CD4-positive, alpha-beta T cell (primary cell): ENCODE results near the gene MLYCD. TPM values are rescaled to one million over a fixed set of nuclear protein-coding genes. Genes with fewer than 3 reads are reported as not detected.

Source experiments
- ATAC-seq: fragments of 200-7000 bp; cut with Tn5 transposase; one replicate; pipeline ENCODE4 v1.10.0; 2022; ENCODE audit warnings: mild to moderate bottlenecking; ENCODE audit not compliant: poor library complexity
- CTCF ChIA-PET: fragments of 350-600 bp; sonication (Branson Sonifier 250); formaldehyde crosslinking; loops from one replicate; lab custom pipeline; 2021; ENCODE audit warnings: antibody characterized with exemption, inconsistent platforms; lab: Charles Lee
- POLR2A ChIA-PET: fragments of 350-600 bp; sonication (Branson Sonifier 250); formaldehyde crosslinking; loops from one replicate; lab custom pipeline; 2021; ENCODE audit warnings: antibody characterized with exemption, inconsistent platforms; lab: Charles Lee
- DNase-seq, 14 experiments: peaks; one replicate each; pipeline ENCODE4 v3.0.0-alpha.2; 2013 to 2020; ENCODE audit warnings: mixed read lengths in 2 of 14
- H3K27ac ChIP-seq, 2 donors: one replicate each; pipeline versions ENCODE4 v1.5.1 to v1.7.0; 2013; ENCODE audit warnings: low read length in 2 of 2, low read depth in 1 of 2, mild to moderate bottlenecking in 1 of 2
- H3K27me3 ChIP-seq, 2 experiments: 1 replicate in 1 of 2; 2 replicates in 1 of 2; pipeline versions ENCODE4 v1.6.1 to v1.7.0; 2013; ENCODE audit warnings: low read length in 2 of 2, control low read depth in 1 of 2, mild to moderate bottlenecking in 1 of 2, moderate library complexity in 1 of 2; ENCODE audit not compliant: insufficient read depth in 2 of 2, control insufficient read depth in 1 of 2
- H3K36me3 ChIP-seq: one replicate; pipeline ENCODE4 v1.6.1; 2013; ENCODE audit warnings: low read length, control low read depth; ENCODE audit not compliant: insufficient read depth
- H3K4me1 ChIP-seq: one replicate; pipeline ENCODE4 v1.6.1; 2013; ENCODE audit warnings: low read length, control low read depth; ENCODE audit not compliant: insufficient read depth
- H3K4me3 ChIP-seq: one replicate; pipeline ENCODE4 v1.5.1; 2013; ENCODE audit warnings: mild to moderate bottlenecking, low read length, moderate library complexity
- H3K9me3 ChIP-seq, 2 experiments: 1 replicate in 1 of 2; 2 replicates in 1 of 2; pipeline versions ENCODE4 v1.6.1 to v1.7.0; 2013; ENCODE audit warnings: low read length in 2 of 2, mild to moderate bottlenecking in 2 of 2, control low read depth in 1 of 2, moderate library complexity in 1 of 2; ENCODE audit not compliant: control insufficient read depth in 1 of 2, insufficient read depth in 1 of 2
- H3K27ac Mint-ChIP-seq: one replicate; pipeline ENCODE4 v1.8.0; 2020; ENCODE audit warnings: mixed read lengths
- H3K27me3 Mint-ChIP-seq: one replicate; pipeline ENCODE4 v1.8.0; 2021; ENCODE audit warnings: mixed read lengths
- H3K36me3 Mint-ChIP-seq: one replicate; pipeline ENCODE4 v1.8.0; 2021; ENCODE audit warnings: low read depth, mixed read lengths
- H3K4me1 Mint-ChIP-seq: one replicate; pipeline ENCODE4 v1.8.0; 2021; ENCODE audit warnings: low read depth, mixed read lengths
- H3K4me3 Mint-ChIP-seq: one replicate; pipeline ENCODE4 v1.8.0; 2020; ENCODE audit warnings: mild to moderate bottlenecking, mixed read lengths
- H3K9me3 Mint-ChIP-seq: one replicate; pipeline ENCODE4 v1.8.0; 2020; ENCODE audit warnings: mixed read lengths
- intact Hi-C, 2 experiments: fragments of 100-400 bp; cut with DNase I in 1 of 2; cut with micrococcal nuclease in 1 of 2; formaldehyde crosslinking; loops; one replicate each; pipeline versions ENCODE4 v1.15.1 to v1.9.0; 2023 to 2025; cut with DNase I, micrococcal nuclease
- total RNA-seq, 174 experiments: library from RNA in 2 of 174; stranded (reverse) in 2 of 174; gene quantifications; one replicate each; pipeline ENCODE4 v1.2.3 and lab custom pipeline; 2021 to 2026
- TF ChIP-seq, protein P1 (sequence below): fragments of 200-600 bp; IDR thresholded peaks from one replicate; pipeline ENCODE4 v1.8.0; 2022; ENCODE audit warnings: antibody characterized with exemption, mild to moderate bottlenecking

Gene MLYCD
- total RNA-seq, 2 experiments from 2014 or later, result 4.7 to 5.3 TPM

DNA sequence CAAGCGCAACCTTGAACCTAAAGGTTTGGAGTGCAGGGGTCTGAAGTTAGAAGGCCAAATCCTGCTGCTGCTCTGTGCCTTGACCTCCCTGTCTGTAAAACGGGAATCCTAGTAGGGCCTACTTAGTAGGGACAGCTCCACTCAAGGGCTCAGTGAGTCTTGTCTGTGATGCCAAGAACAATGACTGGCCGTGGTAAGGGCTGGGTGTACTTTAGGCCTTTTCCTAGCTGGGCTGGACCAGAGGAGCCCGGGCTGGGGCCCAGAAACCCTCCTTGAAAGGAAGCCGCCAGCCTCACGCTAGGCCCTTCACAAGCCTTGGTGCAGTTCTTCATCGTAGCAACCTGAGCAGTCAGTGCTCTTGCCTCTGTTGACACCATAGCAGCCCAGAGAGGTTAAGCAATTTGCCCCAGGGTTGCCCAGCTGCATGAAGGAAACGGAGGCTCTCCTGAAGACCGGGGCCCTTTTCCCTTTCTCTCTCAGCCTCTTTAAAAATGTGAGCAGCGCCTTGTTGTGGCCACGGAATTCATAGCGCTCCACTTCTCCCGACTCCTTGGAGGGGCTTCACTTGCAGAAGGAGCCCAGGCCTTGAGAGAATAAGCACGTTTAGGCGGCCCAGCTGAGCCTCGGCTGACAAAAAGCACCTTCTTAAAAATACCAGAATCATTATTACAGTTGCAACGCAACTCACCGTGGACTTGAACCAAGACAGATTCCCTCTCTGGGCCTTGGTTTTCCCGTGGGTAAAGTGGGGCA, 73.5 kb downstream of the MLYCD start:
- no peak overlapping the region for H3K4me3 Mint-ChIP-seq
- H3K4me1 Mint-ChIP-seq, result no peaks in the 10 kb centered on the region
- ChIA-PET CTCF (no interaction called here), POLR2A (no interaction called here)
- peaks cover 0 to 16% of the 10 kb centered on the region in 2 experiments for H3K9me3 ChIP-seq
- no peak overlapping the region for H3K4me3 ChIP-seq
- intact Hi-C loops, result no loop called here
- H3K9me3 Mint-ChIP-seq, result no peaks in the 10 kb centered on the region
- H3K27me3 ChIP-seq, result peaks cover 12 to 28% of the 10 kb centered on the region in 2 experiments
- H3K27ac Mint-ChIP-seq, result no peak overlapping the region
- H3K27me3 Mint-ChIP-seq, result peaks cover 29% of the 10 kb centered on the region
- H3K27ac ChIP-seq, result no peak overlapping the region
- ATAC-seq (no peak), DNase-seq (no peak)
- TF ChIP-seq, protein P1, sequence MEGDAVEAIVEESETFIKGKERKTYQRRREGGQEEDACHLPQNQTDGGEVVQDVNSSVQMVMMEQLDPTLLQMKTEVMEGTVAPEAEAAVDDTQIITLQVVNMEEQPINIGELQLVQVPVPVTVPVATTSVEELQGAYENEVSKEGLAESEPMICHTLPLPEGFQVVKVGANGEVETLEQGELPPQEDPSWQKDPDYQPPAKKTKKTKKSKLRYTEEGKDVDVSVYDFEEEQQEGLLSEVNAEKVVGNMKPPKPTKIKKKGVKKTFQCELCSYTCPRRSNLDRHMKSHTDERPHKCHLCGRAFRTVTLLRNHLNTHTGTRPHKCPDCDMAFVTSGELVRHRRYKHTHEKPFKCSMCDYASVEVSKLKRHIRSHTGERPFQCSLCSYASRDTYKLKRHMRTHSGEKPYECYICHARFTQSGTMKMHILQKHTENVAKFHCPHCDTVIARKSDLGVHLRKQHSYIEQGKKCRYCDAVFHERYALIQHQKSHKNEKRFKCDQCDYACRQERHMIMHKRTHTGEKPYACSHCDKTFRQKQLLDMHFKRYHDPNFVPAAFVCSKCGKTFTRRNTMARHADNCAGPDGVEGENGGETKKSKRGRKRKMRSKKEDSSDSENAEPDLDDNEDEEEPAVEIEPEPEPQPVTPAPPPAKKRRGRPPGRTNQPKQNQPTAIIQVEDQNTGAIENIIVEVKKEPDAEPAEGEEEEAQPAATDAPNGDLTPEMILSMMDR, result no peak
- no peaks in the 10 kb centered on the region for H3K36me3 ChIP-seq
- no peaks in the 10 kb centered on the region for H3K4me1 ChIP-seq
- no peaks in the 10 kb centered on the region for H3K36me3 Mint-ChIP-seq

DNA sequence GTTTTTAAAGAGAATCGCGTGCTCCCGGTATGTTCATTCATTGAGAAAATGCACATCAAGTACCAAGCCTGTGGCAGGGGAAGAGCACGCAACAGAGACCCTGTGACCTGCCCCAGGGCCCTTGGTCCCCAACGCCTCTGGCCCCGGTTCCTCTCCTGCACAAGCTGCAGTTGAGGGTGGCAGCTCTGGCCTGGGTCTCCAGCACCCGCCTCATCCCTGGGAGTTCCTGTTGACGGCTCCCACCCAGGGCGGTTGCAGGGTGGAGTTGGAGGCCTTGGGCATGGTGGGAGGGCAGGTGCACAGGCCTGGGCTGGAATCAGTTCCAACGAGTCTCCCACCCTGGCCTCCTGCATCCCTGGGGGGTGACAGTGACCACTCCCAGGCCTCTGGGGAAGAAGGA, 74.2 kb downstream of the MLYCD start:
- intact Hi-C loops, result no loop called here
- Mint-ChIP-seq H3K36me3 (no peaks in the 10 kb centered on the region), H3K9me3 (peaks cover 2% of the 10 kb centered on the region), H3K4me3 (no peak overlapping the region), H3K27me3 (peaks cover 24% of the 10 kb centered on the region), H3K27ac (no peak overlapping the region), H3K4me1 (no peaks in the 10 kb centered on the region)
- TF ChIP-seq, protein P1, result no peak
- no peak for DNase-seq
- H3K9me3 ChIP-seq, result peaks cover 1 to 19% of the 10 kb centered on the region in 2 experiments
- H3K27me3 ChIP-seq, result peaks cover 12 to 23% of the 10 kb centered on the region in 2 experiments
- no peak overlapping the region for H3K27ac ChIP-seq
- no peaks in the 10 kb centered on the region for H3K4me1 ChIP-seq
- no peak overlapping the region for H3K4me3 ChIP-seq
- ChIA-PET CTCF (no interaction called here), POLR2A (interaction anchor here (0.5 kb wide), 1 partner anchor 631 kb away, joined by 3 read pairs; no protein-coding TSS in a partner anchor)
- no peak for ATAC-seq
- no peaks in the 10 kb centered on the region for H3K36me3 ChIP-seq

DNA sequence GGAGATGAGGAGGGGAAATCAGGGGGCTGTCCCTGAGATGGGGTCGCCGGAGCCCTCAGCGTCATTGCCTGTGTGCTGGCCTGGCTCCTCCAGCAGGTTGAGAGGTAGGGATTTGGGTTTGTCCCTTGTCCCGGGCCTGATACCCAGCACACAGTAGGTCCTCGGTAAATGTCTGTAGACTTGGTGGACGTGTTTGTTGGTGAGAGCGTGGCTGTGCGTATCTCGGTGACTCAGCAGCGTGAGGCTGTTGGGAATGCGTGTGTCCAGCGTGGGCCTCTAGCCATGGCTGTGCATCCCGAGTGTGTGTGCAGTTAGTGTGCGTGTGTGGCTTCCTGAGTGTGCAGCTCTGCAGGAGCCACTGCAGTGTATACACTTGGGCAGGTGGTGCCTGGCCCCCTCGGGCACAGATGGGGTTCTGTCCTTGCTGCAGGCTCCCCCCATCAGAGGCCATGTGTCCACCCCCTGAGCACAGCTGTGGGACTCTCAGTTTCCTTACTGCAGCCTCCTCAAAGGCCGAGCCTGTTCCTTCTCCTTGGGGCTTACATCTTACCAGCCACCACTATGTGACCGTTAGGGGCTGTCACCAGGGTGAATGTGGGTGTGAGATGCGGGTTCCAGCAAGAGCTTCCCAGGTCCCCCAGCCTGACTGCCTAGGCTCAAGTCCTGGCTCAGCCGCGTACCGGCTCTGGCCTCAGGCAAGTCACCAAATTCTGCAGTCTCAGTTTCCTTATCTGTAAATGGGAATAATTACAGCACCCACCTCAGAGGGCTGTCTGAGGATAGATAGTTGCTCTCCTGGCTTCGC, 74.9 kb downstream of the MLYCD start:
- Mint-ChIP-seq H3K36me3 (no peaks in the 10 kb centered on the region), H3K27ac (no peak overlapping the region), H3K9me3 (peaks cover 2% of the 10 kb centered on the region), H3K4me3 (no peak overlapping the region), H3K4me1 (no peaks in the 10 kb centered on the region), H3K27me3 (peaks cover 24% of the 10 kb centered on the region)
- H3K4me3 ChIP-seq, result no peak overlapping the region
- no peak for ATAC-seq
- POLR2A ChIA-PET, result interaction anchor here (0.5 kb wide), 1 partner anchor 631 kb away, joined by 3 read pairs; no protein-coding TSS in a partner anchor
- H3K27me3 ChIP-seq, result peaks cover 12 to 22% of the 10 kb centered on the region in 2 experiments
- TF ChIP-seq, protein P1, result no peak
- no peaks in the 10 kb centered on the region for H3K36me3 ChIP-seq
- H3K4me1 ChIP-seq, result no peaks in the 10 kb centered on the region
- intact Hi-C loops, result no loop called here
- H3K27ac ChIP-seq, result no peak overlapping the region
- no peak for DNase-seq
- peaks cover 7 to 25% of the 10 kb centered on the region in 2 experiments for H3K9me3 ChIP-seq
- CTCF ChIA-PET, result no interaction called here
